GM12801 (cell line): ENCODE results near the gene XKR8.

Source experiments
- TF ChIP-seq, protein P1 (sequence below): IDR thresholded peaks from one replicate; pipeline ENCODE4 v1.5.1; 2011; ENCODE audit warnings: control low read depth; ENCODE audit not compliant: insufficient read length; ENCODE audit errors: extremely low read depth

XKR8 gene

GRCh38 chr1:27993241-27993640 is 33.5 kb downstream of the XKR8 start:
- TF ChIP-seq, protein P1, sequence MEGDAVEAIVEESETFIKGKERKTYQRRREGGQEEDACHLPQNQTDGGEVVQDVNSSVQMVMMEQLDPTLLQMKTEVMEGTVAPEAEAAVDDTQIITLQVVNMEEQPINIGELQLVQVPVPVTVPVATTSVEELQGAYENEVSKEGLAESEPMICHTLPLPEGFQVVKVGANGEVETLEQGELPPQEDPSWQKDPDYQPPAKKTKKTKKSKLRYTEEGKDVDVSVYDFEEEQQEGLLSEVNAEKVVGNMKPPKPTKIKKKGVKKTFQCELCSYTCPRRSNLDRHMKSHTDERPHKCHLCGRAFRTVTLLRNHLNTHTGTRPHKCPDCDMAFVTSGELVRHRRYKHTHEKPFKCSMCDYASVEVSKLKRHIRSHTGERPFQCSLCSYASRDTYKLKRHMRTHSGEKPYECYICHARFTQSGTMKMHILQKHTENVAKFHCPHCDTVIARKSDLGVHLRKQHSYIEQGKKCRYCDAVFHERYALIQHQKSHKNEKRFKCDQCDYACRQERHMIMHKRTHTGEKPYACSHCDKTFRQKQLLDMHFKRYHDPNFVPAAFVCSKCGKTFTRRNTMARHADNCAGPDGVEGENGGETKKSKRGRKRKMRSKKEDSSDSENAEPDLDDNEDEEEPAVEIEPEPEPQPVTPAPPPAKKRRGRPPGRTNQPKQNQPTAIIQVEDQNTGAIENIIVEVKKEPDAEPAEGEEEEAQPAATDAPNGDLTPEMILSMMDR: no peak

GRCh38 chr1:27994060-27994459 is 34.3 kb downstream of the XKR8 start:
- TF ChIP-seq, protein P1: no peak

DNA sequence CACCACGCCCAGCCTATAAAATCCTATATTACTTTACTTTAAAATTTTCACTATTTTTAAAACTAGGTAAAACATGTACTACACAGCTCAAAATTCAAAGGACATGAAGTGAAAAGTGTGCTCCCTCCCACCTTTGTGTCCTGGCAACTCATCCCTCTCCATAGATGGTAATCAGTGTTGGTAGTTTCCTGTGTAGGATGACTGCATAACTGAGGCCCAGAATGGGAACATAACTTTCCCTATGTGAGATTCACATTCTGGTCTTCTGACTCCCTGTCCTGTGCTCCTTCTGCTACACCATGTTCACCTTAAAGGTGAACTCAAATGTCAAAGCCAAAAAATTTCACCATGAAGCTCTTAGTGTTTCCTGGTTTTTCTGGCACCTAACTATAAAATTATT is 39.3 kb downstream of the XKR8 start:
- TF ChIP-seq, protein P1: no peak

DNA sequence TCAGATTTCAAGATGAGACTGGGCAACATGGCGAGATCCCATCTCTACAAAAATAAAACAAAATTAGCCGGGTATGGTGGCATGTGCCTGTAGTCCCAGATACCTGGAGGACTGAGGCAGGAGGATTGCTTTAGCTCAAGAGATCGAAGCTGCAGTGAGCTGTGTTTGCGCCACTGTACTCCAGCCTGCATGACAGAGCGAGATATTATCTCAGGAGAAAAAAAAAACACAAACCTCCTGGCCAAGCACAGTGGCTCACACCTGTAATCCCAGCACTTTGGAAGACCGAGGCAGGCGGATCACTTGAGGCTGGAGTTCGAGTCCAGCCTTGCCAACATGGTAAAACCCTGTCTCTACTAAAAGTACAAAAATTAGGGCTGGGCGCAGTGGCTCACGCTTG is 42.8 kb downstream of the XKR8 start:
- TF ChIP-seq, protein P1: no peak

DNA sequence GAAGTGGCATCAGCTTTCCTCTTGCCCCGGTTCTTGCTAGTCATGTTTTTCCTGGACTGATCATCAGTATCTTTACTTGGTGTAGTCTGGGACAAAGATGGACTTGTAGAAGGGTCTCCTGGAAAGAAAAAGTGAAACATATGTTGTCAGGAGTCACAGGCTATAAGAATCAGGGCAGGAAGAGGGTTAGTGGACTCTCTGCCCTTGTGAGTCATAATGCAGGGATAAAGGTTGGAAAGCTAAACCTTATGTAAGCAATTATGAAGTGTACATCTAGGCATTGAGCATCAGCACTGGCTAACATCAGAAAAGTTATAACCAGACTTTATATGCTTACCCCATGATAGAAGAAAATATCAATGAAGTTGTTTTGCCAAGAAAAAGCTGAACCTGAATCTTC is 51.2 kb downstream of the XKR8 start:
- TF ChIP-seq, protein P1: no peak
